ENCODE results near the gene MED15.

Gene MED15

DNA sequence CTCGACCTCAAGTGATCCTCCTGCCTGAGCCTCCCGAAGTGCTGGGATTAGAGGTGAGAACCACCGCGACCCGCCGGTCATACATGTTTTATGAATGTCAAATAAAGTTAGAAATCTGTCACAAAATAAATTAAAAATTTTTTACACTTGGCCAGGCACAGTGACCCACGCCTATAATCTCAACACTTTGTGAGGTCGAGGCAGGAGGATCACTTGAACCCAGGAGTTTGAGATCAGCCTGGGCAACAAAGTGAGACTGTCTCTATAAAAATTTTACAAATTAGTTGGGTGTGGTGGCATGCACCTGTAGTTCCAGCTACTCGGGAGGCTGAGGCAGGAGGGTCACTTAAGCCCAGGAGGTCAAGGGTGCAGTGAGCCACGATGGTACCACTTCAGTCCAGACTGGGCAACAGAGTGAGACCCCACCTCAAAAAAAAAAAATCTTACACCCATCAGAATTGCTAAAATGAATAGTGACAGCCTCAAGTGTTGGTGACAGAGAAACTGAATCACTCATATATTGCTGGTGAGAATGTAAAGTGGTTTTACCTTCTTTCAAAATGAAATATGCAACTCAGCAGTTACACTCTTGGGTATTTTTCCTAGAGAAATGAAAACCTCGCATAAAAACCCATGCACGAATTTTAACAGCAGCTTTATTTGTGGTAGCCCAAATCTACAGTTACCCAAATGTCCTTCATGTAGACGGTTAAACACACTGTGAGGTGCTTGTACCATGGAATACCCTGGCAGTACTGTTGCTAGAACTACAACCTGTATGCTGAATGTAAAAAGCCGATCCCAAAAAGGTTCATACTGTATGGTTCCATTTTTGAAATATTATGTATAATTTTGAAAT lies 55.4 kb downstream of the MED15 start:
- Histone ChIP-seq H4K20me1 (ENCODE audit: control insufficient read depth, insufficient read depth, low read depth, low read length) (0 out of 2 replicates have a peak, but pooled peaks cover 10% of the 10 kb centered on the region), H3K4me3 (ENCODE audit: low read length) (no peak overlapping the region)

DNA sequence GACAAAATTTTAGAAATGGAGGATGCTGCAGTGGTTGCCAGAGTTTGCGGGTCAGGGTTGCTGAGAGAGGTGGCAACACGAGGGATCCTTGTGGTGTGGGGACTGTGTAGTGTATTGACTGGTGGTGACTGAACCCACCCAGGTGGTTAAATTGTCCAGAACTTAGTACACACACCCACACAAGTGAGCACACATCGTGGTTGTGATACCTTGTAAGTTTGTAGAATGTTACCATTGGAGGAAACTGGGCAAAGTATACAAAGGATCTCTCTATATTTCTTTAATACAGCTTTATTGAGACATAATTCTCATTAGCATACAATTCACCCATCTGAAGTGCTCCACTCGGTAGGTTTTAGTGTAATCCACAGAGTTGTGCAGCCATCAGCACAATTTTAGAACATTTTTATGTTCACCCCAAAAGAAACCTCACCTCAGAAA lies 56.1 kb downstream of the MED15 start:
- no peak overlapping the region for H3K4me3 ChIP-seq (ENCODE audit: low read length)
- TF ChIP-seq EZH2phosphoT487 (IDR thresholded peaks at IDR 0.05; ENCODE audit: borderline replicate concordance, low read length) = no peak
- TF ChIP-seq, protein P1, sequence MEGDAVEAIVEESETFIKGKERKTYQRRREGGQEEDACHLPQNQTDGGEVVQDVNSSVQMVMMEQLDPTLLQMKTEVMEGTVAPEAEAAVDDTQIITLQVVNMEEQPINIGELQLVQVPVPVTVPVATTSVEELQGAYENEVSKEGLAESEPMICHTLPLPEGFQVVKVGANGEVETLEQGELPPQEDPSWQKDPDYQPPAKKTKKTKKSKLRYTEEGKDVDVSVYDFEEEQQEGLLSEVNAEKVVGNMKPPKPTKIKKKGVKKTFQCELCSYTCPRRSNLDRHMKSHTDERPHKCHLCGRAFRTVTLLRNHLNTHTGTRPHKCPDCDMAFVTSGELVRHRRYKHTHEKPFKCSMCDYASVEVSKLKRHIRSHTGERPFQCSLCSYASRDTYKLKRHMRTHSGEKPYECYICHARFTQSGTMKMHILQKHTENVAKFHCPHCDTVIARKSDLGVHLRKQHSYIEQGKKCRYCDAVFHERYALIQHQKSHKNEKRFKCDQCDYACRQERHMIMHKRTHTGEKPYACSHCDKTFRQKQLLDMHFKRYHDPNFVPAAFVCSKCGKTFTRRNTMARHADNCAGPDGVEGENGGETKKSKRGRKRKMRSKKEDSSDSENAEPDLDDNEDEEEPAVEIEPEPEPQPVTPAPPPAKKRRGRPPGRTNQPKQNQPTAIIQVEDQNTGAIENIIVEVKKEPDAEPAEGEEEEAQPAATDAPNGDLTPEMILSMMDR (IDR thresholded peaks at IDR 0.05; ENCODE audit: low read depth, low read length, poor library complexity, severe bottlenecking) = no peak
- H3K4me2 ChIP-seq (ENCODE audit: low read length) = no peak overlapping the region
- H3K79me2 ChIP-seq (ENCODE audit: control insufficient read depth, low read length) = peaks cover 4% of the 10 kb centered on the region; the same call in 1 of the 2 replicates
- no peaks in the 10 kb centered on the region for H3K9me2 ChIP-seq (replicated peaks; ENCODE audit: control insufficient read depth, low read length)
- peaks cover 8% of the 10 kb centered on the region for H3F3A ChIP-seq (ENCODE audit: control insufficient read depth, insufficient read depth)
- H3K4me1 ChIP-seq (ENCODE audit: control insufficient read depth, low read length) = no peaks in the 10 kb centered on the region
- H4K20me1 ChIP-seq (ENCODE audit: control insufficient read depth, insufficient read depth, low read depth, low read length) = 0 out of 2 replicates have a peak, but pooled peaks cover 10% of the 10 kb centered on the region
- no peaks in the 10 kb centered on the region for H3K9me3 ChIP-seq (ENCODE audit: control insufficient read depth, insufficient read depth, low read length)
- peaks cover 72% of the 10 kb centered on the region for H3K36me3 ChIP-seq (ENCODE audit: control insufficient read depth, low read length)
- H3K27ac ChIP-seq (ENCODE audit: low read depth, low read length) = no peak overlapping the region
- no peaks in the 10 kb centered on the region for H3K27me3 ChIP-seq (ENCODE audit: control insufficient read depth, low read length)

More for the DNA sequence above, 55.4 kb downstream of the MED15 start:
- Histone ChIP-seq H3K9me3 (ENCODE audit: control insufficient read depth, insufficient read depth, low read length) (no peaks in the 10 kb centered on the region), H3K4me2 (ENCODE audit: low read length) (no peak overlapping the region), H3K9me2 (replicated peaks; ENCODE audit: control insufficient read depth, low read length) (no peaks in the 10 kb centered on the region), H3K79me2 (ENCODE audit: control insufficient read depth, low read length) (peaks cover 4% of the 10 kb centered on the region; the same call in 1 of the 2 replicates), H3K36me3 (ENCODE audit: control insufficient read depth, low read length) (peaks cover 72% of the 10 kb centered on the region), H3K4me1 (ENCODE audit: control insufficient read depth, low read length) (no peaks in the 10 kb centered on the region), H3K27me3 (ENCODE audit: control insufficient read depth, low read length) (no peaks in the 10 kb centered on the region), H3K27ac (ENCODE audit: low read depth, low read length) (no peak overlapping the region), H3F3A (ENCODE audit: control insufficient read depth, insufficient read depth) (peaks cover 8% of the 10 kb centered on the region)
- no peak for TF ChIP-seq EZH2phosphoT487 (IDR thresholded peaks at IDR 0.05; ENCODE audit: borderline replicate concordance, low read length)
- TF ChIP-seq, protein P1 (IDR thresholded peaks at IDR 0.05; ENCODE audit: low read depth, low read length, poor library complexity, severe bottlenecking) = no peak

DNA sequence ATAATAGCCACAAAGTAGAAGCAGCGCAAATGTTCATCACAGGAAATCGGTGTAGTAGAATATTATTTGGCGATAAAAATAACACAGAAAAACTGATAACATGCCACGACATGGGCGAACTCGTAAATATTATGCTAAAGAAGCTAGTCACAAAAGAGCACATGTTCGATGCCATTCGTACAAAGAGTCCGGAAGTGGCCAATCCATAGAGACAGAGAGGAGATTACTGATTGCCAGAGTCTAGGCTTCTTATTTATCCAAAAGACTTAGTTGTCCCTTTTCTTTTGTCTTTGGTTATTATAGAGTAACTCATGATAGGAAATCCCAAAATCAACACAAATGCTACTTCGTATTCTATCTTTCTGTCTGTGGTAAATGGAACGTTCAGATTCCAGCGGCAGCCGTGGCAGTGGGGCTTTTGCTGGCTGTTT lies 56.5 kb downstream of the MED15 start:
- no peaks in the 10 kb centered on the region for H3K27me3 ChIP-seq (ENCODE audit: control insufficient read depth, low read length)
- H3K27ac ChIP-seq (ENCODE audit: low read depth, low read length) = no peak overlapping the region
- no peak overlapping the region for H3K4me2 ChIP-seq (ENCODE audit: low read length)
- H3K4me1 ChIP-seq (ENCODE audit: control insufficient read depth, low read length) = no peaks in the 10 kb centered on the region
- no peak for TF ChIP-seq EZH2phosphoT487 (IDR thresholded peaks at IDR 0.05; ENCODE audit: borderline replicate concordance, low read length)
- TF ChIP-seq, protein P1 (IDR thresholded peaks at IDR 0.05; ENCODE audit: low read depth, low read length, poor library complexity, severe bottlenecking) = no peak
- H3K79me2 ChIP-seq (ENCODE audit: control insufficient read depth, low read length) = peaks cover 4% of the 10 kb centered on the region; the same call in 1 of the 2 replicates
- H3K9me3 ChIP-seq (ENCODE audit: control insufficient read depth, insufficient read depth, low read length) = no peaks in the 10 kb centered on the region
- H3K9me2 ChIP-seq (replicated peaks; ENCODE audit: control insufficient read depth, low read length) = no peaks in the 10 kb centered on the region
- H3K36me3 ChIP-seq (ENCODE audit: control insufficient read depth, low read length) = peaks cover 72% of the 10 kb centered on the region
- no peak overlapping the region for H3K4me3 ChIP-seq (ENCODE audit: low read length)
- H3F3A ChIP-seq (ENCODE audit: control insufficient read depth, insufficient read depth) = peaks cover 8% of the 10 kb centered on the region
- H4K20me1 ChIP-seq (ENCODE audit: control insufficient read depth, insufficient read depth, low read depth, low read length) = 0 out of 2 replicates have a peak, but pooled peaks cover 10% of the 10 kb centered on the region
